Glutamatergic neuron (in vitro differentiated cells): ENCODE results near the gene OVCA2. TPM values are rescaled to one million over a fixed set of nuclear protein-coding genes. Genes with fewer than 3 reads are reported as not detected.

ENCODE experiments used
- DNase-seq: peaks from one replicate; pipeline ENCODE4 v3.0.0; 2022
- H3K27ac Mint-ChIP-seq: one replicate; pipeline ENCODE4 v1.8.0; 2020; ENCODE audit warnings: mild to moderate bottlenecking, mixed read lengths, inconsistent platforms; ENCODE audit not compliant: unreplicated experiment
- H3K27me3 Mint-ChIP-seq: one replicate; pipeline ENCODE4 v1.8.0; 2020; ENCODE audit warnings: mild to moderate bottlenecking, moderate library complexity, mixed read lengths, inconsistent platforms; ENCODE audit not compliant: unreplicated experiment
- H3K36me3 Mint-ChIP-seq: one replicate; pipeline ENCODE4 v1.8.0; 2020; ENCODE audit warnings: mild to moderate bottlenecking, mixed read lengths, inconsistent platforms; ENCODE audit not compliant: unreplicated experiment
- H3K4me1 Mint-ChIP-seq: one replicate; pipeline ENCODE4 v1.8.0; 2020; ENCODE audit warnings: mild to moderate bottlenecking, low read depth, mixed read lengths, inconsistent platforms; ENCODE audit not compliant: unreplicated experiment
- H3K4me3 Mint-ChIP-seq: one replicate; pipeline ENCODE4 v1.8.0; 2020; ENCODE audit warnings: mild to moderate bottlenecking, mixed read lengths, inconsistent platforms; ENCODE audit not compliant: unreplicated experiment
- H3K9me3 Mint-ChIP-seq: one replicate; pipeline ENCODE4 v1.8.0; 2020; ENCODE audit warnings: mild to moderate bottlenecking, moderate library complexity, mixed read lengths, inconsistent platforms; ENCODE audit not compliant: unreplicated experiment
- total RNA-seq: library from RNA; stranded (reverse); fragmentation: NEBNext Ultra II Directional; extraction: Animal tissue kit (Norgen Biotek cat#: 25700); gene quantifications from one replicate; pipeline ENCODE4 v1.2.1, GENCODE V29; 2021; ENCODE audit not compliant: unreplicated experiment
- TF ChIP-seq, protein P1 (sequence below): fragments of 200-600 bp; sonication (generic); IDR thresholded peaks from one replicate; pipeline ENCODE4 v1.5.0; 2021; ENCODE audit not compliant: partially characterized antibody, unreplicated experiment

The OVCA2 gene
- total RNA-seq, 1 donor from 2014 or later, result 16.3 TPM

DNA sequence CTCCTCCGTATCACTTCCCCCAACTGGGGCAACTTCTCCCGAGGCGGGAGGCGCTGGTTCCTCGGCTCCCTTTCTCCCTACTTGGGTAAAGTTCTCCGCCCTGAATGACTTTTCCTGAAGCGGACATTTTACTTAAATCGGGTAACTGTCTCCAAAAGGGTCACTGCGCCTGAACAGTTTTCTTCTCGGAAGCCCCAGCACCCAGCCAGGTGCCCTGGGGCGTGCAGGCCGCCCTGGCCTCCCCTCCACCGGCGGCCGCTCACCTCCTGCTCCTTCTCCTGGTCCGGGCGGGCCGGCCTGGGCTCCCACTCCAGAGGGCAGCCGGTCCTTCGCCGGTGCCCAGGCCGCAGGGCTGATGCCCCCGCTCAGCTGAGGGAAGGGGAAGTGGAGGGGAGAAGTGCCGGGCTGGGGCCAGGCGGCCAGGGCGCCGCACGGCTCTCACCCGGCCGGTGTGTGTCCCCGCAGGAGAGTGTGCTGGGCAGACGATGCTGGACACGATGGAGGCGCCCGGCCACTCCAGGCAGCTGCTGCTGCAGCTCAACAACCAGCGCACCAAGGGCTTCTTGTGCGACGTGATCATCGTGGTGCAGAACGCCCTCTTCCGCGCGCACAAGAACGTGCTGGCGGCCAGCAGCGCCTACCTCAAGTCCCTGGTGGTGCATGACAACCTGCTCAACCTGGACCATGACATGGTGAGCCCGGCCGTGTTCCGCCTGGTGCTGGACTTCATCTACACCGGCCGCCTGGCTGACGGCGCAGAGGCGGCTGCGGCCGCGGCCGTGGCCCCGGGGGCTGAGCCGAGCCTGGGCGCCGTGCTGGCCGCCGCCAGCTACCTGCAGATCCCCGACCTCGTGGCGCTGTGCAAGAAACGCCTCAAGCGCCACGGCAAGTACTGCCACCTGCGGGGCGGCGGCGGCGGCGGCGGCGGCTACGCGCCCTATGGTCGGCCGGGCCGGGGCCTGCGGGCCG lies 14.7 kb downstream of the OVCA2 start:
- Mint-ChIP-seq H3K4me3 (no peak overlapping the region), H3K36me3 (no peaks in the 10 kb centered on the region)

DNA sequence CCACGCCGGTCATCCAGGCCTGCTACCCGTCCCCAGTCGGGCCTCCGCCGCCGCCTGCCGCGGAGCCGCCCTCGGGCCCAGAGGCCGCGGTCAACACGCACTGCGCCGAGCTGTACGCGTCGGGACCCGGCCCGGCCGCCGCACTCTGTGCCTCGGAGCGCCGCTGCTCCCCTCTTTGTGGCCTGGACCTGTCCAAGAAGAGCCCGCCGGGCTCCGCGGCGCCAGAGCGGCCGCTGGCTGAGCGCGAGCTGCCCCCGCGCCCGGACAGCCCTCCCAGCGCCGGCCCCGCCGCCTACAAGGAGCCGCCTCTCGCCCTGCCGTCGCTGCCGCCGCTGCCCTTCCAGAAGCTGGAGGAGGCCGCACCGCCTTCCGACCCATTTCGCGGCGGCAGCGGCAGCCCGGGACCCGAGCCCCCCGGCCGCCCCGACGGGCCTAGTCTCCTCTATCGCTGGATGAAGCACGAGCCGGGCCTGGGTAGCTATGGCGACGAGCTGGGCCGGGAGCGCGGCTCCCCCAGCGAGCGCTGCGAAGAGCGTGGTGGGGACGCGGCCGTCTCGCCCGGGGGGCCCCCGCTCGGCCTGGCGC lies 15.4 kb downstream of the OVCA2 start:
- Mint-ChIP-seq H3K4me3 (no peak overlapping the region), H3K9me3 (peaks cover 4% of the 10 kb centered on the region), H3K27me3 (peaks cover 8% of the 10 kb centered on the region), H3K36me3 (no peaks in the 10 kb centered on the region), H3K4me1 (peaks cover 5% of the 10 kb centered on the region), H3K27ac (no peak overlapping the region)
- TF ChIP-seq, protein P1, sequence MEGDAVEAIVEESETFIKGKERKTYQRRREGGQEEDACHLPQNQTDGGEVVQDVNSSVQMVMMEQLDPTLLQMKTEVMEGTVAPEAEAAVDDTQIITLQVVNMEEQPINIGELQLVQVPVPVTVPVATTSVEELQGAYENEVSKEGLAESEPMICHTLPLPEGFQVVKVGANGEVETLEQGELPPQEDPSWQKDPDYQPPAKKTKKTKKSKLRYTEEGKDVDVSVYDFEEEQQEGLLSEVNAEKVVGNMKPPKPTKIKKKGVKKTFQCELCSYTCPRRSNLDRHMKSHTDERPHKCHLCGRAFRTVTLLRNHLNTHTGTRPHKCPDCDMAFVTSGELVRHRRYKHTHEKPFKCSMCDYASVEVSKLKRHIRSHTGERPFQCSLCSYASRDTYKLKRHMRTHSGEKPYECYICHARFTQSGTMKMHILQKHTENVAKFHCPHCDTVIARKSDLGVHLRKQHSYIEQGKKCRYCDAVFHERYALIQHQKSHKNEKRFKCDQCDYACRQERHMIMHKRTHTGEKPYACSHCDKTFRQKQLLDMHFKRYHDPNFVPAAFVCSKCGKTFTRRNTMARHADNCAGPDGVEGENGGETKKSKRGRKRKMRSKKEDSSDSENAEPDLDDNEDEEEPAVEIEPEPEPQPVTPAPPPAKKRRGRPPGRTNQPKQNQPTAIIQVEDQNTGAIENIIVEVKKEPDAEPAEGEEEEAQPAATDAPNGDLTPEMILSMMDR, result no peak
- DNase-seq, result no peak

More for the DNA sequence above, 14.7 kb downstream of the OVCA2 start:
- H3K27me3 Mint-ChIP-seq, result peaks cover 13% of the 10 kb centered on the region
- TF ChIP-seq, protein P1, result no peak
- no peak overlapping the region for H3K27ac Mint-ChIP-seq
- DNase-seq, result peak; percentile 53
- peaks cover 4% of the 10 kb centered on the region for H3K9me3 Mint-ChIP-seq
- peaks cover 3% of the 10 kb centered on the region for H3K4me1 Mint-ChIP-seq

DNA sequence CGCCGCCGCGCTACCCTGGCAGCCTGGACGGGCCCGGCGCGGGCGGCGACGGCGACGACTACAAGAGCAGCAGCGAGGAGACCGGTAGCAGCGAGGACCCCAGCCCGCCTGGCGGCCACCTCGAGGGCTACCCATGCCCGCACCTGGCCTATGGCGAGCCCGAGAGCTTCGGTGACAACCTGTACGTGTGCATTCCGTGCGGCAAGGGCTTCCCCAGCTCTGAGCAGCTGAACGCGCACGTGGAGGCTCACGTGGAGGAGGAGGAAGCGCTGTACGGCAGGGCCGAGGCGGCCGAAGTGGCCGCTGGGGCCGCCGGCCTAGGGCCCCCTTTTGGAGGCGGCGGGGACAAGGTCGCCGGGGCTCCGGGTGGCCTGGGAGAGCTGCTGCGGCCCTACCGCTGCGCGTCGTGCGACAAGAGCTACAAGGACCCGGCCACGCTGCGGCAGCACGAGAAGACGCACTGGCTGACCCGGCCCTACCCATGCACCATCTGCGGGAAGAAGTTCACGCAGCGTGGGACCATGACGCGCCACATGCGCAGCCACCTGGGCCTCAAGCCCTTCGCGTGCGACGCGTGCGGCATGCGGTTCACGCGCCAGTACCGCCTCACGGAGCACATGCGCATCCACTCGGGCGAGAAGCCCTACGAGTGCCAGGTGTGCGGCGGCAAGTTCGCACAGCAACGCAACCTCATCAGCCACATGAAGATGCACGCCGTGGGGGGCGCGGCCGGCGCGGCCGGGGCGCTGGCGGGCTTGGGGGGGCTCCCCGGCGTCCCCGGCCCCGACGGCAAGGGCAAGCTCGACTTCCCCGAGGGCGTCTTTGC lies 16.2 kb downstream of the OVCA2 start:
- no peaks in the 10 kb centered on the region for H3K36me3 Mint-ChIP-seq
- H3K27ac Mint-ChIP-seq, result no peak overlapping the region
- H3K9me3 Mint-ChIP-seq, result peaks cover 3% of the 10 kb centered on the region
- TF ChIP-seq, protein P1, result no peak
- peaks cover 5% of the 10 kb centered on the region for H3K4me1 Mint-ChIP-seq
- no peak for DNase-seq
- no peak overlapping the region for H3K4me3 Mint-ChIP-seq
- peaks cover 8% of the 10 kb centered on the region for H3K27me3 Mint-ChIP-seq

DNA sequence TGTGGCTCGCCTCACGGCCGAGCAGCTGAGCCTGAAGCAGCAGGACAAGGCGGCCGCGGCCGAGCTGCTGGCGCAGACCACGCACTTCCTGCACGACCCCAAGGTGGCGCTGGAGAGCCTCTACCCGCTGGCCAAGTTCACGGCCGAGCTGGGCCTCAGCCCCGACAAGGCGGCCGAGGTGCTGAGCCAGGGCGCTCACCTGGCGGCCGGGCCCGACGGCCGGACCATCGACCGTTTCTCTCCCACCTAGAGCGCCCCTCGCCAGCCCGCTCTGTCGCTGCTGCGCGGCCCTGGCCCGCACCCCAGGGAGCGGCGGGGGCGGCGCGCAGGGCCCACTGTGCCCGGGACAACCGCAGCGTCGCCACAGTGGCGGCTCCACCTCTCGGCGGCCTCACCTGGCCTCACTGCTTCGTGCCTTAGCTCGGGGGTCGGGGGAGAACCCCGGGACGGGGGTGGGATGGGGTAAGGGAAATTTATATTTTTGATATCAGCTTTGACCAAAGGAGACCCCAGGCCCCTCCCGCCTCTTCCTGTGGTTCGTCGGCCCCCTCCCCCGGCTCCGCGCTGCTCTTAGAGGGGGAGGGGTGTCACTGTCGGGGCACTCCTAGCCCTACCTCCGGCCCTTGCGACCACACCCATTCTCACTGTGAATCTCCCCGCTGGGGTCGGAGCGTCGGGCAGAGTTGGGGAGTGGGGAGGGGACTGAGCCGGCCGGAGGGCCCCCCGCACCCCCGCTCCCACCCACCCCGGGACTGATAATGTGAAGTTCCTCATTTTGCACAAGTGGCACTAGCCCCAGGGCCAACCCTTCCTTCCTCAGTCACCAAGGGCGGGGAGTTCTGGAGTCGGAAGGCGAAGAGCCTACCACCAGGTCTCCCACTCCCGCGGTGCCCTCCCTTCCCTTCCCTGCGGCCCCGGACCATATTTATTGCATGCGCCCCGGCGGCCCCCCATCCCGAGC lies 17.0 kb downstream of the OVCA2 start:
- Mint-ChIP-seq H3K4me1 (peaks cover 9% of the 10 kb centered on the region), H3K9me3 (no peaks in the 10 kb centered on the region), H3K4me3 (no peak overlapping the region), H3K27me3 (peaks cover 10% of the 10 kb centered on the region), H3K36me3 (no peaks in the 10 kb centered on the region), H3K27ac (no peak overlapping the region)
- DNase-seq, result peak; percentile 72
- TF ChIP-seq, protein P1, result peak; percentile 72
